ENCODE results near the gene EPS8L3. TPM values are rescaled to one million over a fixed set of nuclear protein-coding genes. Genes with fewer than 3 reads are reported as not detected.

EPS8L3 gene
- total and polyA plus RNA-seq, 10 of the 15 experiments (the other 5 are each of a cell fraction or from before 2014, with no cell fraction given), result not detected

DNA sequence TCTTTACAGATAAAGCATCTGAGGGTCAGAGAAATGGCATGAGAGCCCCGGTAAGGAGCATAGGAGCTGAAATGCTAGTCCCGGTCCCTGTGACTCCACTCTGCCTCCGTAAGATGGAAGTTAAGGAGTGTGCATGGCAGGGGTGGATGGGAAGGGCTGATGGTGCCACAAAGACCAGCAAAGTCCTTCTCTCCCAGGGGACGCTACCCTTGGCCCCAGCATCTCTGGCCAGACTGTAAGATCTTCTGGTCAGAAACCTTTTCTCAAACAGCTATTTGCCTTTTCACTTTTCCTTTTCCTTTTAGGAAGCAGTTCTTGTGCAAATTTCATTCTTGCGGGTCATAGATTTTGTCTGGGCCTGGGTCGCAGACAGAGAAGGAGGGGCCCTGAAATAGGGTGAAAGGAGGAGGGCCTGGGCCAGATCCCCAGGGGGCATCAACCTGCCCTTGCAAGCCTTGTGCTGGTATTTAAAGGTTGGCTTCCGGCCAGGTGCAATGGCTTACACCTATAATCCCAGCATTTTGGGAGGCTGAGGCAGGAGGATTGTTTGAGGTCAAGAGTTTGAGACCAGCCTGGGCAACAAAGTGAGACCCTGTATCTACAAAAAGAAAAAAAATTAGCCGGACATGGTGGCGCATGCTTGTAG lies 14.4 kb upstream of the EPS8L3 start:
- Histone ChIP-seq H3K36me3 (ENCODE audit: control insufficient read depth in 2 of 2, insufficient read depth in 2 of 2, low read length in 1 of 2) (no peaks in the 10 kb centered on the region), H3K27ac (ENCODE audit: control insufficient read depth, insufficient read depth) (no peak overlapping the region), H3K4me3 (no peak overlapping the region), H3K27me3 (replicated peaks in 1 of 2; ENCODE audit: control insufficient read depth in 2 of 2, insufficient read depth in 2 of 2, low read length in 1 of 2) (0 out of 4 replicates have a peak, but pooled peaks cover 0 to 2% of the 10 kb centered on the region in 2 experiments), H3K4me1 (ENCODE audit: control insufficient read depth, insufficient read depth, low read length) (no peaks in the 10 kb centered on the region), H2AFZ (ENCODE audit: control insufficient read depth, low read depth, low read length) (no peak overlapping the region), H3K4me2 (ENCODE audit: control insufficient read depth, insufficient read depth) (no peak overlapping the region), H3K9me3 (replicated peaks; ENCODE audit: control insufficient read depth, insufficient read depth, low read length) (peaks cover 5% of the 10 kb centered on the region), H3K79me2 (ENCODE audit: control insufficient read depth, insufficient read depth, low read length) (no peaks in the 10 kb centered on the region), H3K9ac (ENCODE audit: control insufficient read depth, insufficient read depth, low read length) (no peak overlapping the region), H4K20me1 (ENCODE audit: control insufficient read depth, insufficient read depth) (no peaks in the 10 kb centered on the region)
- ChIA-PET SMC1A (ENCODE audit: uncharacterized antibody, unreplicated experiment) (interaction anchor here (1.3 to 23.1 kb wide), 5 partner anchors 204 to 254 kb away, joined by 3 to 431 read pairs (median 39); partner anchors contain the start of gene AHCYL1), RAD21 (ENCODE audit: unreplicated experiment) (interaction anchor here (1.0 to 14.8 kb wide), 9 partner anchors 13 to 682 kb away, joined by 3 to 390 read pairs (median 8); partner anchors contain the start of gene AHCYL1), POLR2A (interaction anchor here (1.2 to 2.8 kb wide), 2 partner anchors 204 to 206 kb away, joined by 9 to 23 read pairs; partner anchors contain the start of gene AHCYL1), CTCF (interaction anchor here (1.0 to 27.2 kb wide), 22 partner anchors 9 to 257 kb away, joined by 3 to 759 read pairs (median 6); partner anchors contain the start of genes AHCYL1, GNAI3 and STRIP1)
- FAIRE-seq (no peak), DNase-seq (ENCODE audit: low read depth, low spot score) (no peak), ATAC-seq (no peak)
- TF ChIP-seq NR2F1 (conservative IDR thresholded peaks at IDR 0.05), result no peak
- no peak for TF ChIP-seq SP1 (IDR thresholded peaks at IDR 0.05; ENCODE audit: low read depth, low read length)
- no peak for TF ChIP-seq MTA2 (IDR thresholded peaks at IDR 0.05; ENCODE audit: low read depth)
- TF ChIP-seq TCF3 (IDR thresholded peaks at IDR 0.05; ENCODE audit: borderline replicate concordance, insufficient read depth, low read depth, low read length), result no peak
- no peak for TF ChIP-seq ZNF207 (IDR thresholded peaks at IDR 0.05; ENCODE audit: borderline replicate concordance)
- TF ChIP-seq, protein P1, sequence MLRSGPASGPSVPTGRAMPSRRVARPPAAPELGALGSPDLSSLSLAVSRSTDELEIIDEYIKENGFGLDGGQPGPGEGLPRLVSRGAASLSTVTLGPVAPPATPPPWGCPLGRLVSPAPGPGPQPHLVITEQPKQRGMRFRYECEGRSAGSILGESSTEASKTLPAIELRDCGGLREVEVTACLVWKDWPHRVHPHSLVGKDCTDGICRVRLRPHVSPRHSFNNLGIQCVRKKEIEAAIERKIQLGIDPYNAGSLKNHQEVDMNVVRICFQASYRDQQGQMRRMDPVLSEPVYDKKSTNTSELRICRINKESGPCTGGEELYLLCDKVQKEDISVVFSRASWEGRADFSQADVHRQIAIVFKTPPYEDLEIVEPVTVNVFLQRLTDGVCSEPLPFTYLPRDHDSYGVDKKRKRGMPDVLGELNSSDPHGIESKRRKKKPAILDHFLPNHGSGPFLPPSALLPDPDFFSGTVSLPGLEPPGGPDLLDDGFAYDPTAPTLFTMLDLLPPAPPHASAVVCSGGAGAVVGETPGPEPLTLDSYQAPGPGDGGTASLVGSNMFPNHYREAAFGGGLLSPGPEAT (IDR thresholded peaks at IDR 0.05; ENCODE audit: low read depth), result no peak
- TF ChIP-seq, protein P2, sequence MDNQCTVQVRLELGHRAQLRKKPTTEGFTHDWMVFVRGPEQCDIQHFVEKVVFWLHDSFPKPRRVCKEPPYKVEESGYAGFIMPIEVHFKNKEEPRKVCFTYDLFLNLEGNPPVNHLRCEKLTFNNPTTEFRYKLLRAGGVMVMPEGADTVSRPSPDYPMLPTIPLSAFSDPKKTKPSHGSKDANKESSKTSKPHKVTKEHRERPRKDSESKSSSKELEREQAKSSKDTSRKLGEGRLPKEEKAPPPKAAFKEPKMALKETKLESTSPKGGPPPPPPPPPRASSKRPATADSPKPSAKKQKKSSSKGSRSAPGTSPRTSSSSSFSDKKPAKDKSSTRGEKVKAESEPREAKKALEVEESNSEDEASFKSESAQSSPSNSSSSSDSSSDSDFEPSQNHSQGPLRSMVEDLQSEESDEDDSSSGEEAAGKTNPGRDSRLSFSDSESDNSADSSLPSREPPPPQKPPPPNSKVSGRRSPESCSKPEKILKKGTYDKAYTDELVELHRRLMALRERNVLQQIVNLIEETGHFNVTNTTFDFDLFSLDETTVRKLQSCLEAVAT (IDR thresholded peaks at IDR 0.05), result no peak
- in situ Hi-C loops (cut with MboI), result loop anchor here (5.0 kb wide), 1 partner anchor 204 kb away; the partner anchor contains the start of gene AHCYL1
- BruUV-seq (replicated peaks), result no TSS peak
- 71% methylated on average over 9 of the region's 9 CpGs for WGBS (ENCODE audit: insufficient coverage, insufficient replicate concordance, low lambda C conversion rate, missing lambda C conversion rate)
- intact Hi-C loops (cut with micrococcal nuclease; ENCODE audit: unreplicated experiment), result loop anchor here (1.0 to 5.0 kb wide), 3 partner anchors 134 to 233 kb away; partner anchors contain the start of genes AHCYL1 and CSF1

Data from GM12878 (cell line).